Stimulated activated CD4-positive, alpha-beta T cell treated with anti-CD3 and anti-CD28 coated beads, Interleukin-2, amount 100 ng/mL, for 48 hours (primary cell): ENCODE measurements around the gene GGCT.

Source experiments
- DNase-seq, 2 donors: peaks; one replicate each; pipeline ENCODE4 v3.0.0-alpha.2; 2020

The GGCT gene

DNA sequence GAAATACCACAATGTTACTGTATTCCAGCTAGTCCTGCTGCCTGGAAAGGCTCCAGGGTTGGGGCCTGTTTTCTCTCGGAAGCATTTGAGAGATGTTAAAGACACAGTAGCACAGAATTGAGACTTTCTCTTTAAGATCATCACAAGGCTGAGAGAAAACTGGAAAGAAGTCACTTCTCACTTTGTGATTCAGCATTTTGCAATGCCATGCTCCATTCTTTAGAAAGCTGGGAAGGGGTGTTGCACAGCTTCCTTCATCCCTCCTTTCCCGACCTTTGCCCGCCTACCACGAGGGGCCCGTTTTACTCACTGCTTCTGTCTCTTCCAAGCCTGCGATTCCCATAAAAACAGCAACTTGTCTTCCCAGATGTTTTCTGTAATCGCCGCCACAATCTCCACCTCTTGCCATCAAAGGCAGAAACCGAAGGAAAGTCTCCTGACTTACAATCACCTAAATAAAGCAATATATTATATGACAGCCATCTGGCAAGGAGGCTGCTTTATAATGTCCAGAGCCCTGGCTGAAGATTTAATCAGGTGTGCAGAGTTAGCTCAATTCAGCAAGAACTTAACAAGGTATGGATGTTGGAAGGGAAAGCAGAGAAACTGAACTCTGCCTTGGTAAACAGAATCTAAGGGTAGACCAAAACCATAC, 44.9 kb downstream of the GGCT start:
- no peak for DNase-seq

DNA sequence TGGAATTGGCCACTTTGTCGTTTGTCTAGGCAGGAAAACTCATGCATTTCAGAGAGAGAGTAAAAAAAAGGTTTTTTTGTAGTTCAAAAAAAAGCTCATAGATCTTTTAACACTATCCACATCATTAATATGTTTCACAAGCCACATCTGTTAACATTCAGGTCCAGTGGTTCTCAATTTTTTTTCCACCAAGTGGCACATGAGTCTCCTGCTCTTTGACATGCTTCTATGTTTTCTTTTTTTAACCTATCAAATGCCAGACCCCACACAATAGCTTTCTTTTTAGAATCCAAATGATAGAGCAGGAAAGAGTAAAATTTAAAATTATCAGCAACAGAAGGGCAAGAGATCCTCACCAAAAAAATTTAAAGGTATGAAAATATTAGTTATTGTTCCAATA, 46.3 kb downstream of the GGCT start:
- DNase-seq = no peak

DNA sequence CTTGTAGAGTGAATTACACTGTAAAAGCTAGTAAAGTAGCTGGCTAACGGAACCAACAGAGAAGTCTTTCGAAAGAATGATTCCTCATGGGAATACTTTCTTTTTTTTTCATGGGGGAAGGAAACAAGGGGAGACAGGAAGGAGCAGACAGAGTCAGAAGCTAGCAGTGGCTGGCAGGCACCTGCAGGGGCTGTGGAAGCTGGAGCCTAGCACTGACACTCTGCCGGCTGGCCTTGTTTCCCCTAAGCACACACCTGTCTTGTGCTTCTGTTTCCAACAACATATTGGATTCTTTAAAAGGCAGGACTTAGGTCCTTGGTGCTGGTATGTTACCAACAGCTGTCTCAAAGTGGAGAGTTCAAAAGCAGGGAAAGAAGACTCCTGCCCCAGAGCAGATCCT, 50.7 kb downstream of the GGCT start:
- DNase-seq = no peak

DNA sequence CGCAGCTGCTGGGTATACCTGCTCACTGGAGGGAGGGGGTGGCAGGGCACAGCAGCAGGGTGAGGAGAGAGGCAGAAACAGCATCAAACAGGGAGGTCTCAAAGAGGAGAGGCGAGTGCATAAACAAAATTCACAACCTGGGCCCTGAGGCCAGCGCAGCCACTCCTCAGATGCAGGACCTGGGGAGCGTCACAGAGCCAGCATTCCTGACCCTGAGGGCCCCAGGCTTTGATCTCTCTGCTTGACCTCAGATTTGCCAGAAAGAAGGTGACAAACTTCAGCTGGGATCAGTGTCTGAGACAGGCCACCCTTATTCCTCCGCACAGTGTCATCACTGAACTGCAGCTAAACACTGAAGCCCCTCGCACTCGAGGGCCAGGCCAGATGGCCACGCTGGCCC, 51.6 kb downstream of the GGCT start:
- no peak for DNase-seq

DNA sequence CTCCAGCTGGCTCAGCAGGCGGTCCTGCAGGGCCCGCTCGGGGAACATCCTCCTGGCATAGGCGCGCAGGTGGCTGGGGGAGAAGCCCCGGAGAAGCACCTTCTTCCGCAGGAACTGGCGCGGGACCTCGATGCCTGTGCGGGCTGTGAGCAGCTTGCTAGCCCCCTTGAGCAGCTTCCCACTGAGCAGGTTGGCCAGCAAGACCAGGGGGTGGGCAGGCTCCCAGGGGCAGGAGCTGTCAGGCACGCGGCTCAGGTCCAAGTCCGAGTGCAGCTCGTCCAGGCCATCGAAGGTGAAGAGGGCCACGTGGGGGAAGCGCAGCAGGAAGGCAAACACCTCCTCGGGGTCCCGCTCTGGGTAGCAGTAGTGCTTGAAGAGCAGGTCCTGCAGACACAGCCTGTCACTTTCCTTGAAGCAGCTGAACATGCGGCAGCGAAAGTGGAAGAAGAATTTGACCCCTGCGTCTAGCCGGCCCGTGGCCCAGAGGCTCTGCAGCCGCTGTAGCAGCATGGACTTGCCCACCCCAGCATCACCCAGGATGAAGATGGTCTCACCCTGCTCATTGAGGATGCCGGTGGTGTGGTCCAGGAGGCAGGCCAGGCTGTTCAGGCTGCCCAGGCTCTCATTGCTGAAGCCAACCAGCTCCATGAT, 52.2 kb downstream of the GGCT start:
- no peak for DNase-seq

DNA sequence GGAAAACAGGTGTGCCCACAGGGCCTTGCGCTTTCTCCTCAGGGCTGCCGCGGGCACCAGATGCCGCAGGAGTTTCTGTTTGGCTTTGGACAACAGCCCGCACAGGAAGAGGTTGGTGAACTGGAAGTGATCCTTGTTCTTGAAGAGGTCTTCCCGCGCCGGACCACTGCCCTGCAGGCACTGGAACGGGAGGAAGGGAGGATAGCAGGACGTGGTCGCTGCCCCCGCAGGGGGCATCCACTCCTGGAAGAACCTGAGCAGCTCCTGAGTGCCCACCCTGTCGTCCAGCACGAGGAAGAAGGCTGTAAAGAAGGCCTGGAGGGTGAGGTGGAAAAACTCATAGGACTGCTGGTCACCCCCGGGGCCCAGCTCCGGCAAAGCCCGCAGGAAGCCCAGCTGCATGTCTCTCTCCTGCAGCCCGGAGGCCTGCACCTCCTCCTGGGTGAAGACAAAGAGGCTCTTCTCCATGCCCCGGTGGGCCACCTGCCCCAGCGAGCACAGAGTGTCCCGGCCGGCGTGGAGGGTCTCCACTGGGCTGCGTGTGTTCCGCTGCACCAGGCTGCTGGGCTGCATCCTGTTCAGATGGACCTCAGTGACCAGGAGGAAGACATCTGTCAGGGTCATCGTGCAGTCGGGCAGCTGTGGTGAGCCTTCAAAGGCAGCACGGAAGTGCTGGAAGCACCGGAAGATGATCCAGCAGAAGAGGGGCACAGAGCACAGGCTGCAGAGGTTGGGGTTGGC, 52.9 kb downstream of the GGCT start:
- no peak for DNase-seq

DNA sequence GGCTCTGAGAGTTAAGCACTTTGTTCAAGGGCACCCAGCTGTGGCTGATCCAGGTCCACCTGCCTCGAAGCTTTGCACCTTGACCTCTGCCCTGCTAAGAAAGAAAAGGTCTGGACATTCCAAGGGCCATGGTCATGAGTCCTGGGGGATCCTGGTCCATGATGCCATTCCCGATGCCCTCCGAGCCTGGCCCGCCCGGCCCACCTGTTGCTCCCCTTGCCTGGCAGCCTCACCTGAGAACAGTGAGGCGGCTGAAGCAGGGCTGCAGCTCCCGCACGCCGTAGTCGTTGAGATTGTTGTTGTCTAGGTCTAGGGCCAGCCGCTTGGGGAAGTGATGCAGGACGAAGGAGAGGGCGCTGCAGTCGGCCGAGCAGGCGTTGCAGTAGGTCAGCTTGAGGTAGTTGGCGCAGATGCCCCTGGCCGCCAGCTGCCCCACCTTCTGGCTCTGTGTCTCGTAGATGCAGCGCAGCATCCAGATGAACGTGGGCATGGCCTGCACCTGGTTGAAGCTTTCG, 53.6 kb downstream of the GGCT start:
- DNase-seq = no peak

DNA sequence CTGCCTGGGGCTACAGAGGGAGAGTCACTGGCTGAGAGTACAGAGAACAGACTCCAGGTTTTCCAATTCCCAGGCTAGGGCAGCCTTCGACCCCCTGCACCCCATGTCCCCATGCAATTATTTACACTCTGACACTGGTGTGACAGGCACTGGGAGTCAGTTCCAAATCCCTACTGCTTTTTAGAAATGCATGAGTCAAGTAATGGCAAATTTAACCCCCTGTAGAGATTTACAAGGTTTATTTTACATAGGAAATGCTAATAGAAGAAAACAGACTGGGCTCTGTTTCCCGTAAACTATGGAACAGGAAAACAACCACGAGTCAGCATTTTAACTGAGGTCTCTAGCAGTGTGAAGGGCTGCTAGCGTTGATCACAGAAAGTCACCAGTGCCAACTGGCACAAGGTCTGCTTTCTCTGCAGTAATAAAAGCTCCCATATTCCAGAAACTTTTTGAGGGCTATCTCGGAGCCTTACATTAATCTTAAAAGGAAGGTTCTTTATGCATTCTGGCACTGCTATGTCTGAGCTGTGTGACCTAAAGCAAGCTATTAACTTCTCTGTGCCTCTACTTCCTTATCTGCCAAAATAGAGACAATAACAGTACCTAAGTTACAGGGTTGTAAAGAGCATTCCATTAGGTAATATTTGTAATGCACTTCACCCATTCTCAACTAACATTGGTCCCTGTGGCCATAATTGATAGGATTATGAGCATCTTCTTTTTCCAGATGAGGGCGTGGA, 54.2 kb downstream of the GGCT start:
- DNase-seq = no peak

DNA sequence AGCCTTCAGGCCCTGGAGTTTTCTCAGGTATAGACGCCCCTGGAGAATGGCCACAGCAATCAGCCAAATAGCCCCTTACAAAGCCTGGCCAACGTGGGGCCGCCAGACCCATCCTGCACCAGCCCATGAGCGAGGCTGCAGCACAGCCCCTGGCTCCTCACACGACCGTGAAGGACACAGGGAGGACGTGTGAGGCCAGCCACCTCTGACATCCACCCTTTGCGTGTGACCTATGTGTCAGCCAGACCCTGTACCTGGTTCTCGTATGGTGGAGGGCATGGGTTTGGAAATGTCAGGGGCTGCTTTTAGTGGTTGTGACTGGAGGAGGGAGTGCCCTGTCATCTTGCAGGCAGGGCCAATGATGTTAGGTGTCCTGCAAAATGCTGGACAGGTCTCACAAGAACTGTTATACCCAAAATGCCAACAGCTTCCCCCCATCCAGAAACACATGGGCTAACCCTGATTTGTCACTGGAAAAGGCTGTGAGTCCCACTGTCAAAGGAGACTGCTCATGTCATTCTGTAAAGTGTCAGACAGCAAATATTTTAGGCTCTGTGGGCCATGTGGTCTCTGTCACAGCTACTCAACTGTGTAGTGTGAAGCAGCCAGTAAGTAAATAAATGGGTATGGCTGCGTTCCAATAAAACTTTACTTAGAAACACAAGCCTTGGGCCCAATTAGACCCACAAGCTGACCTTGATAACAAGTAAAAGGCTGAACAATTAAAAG, 56.0 kb downstream of the GGCT start:
- no peak for DNase-seq

DNA sequence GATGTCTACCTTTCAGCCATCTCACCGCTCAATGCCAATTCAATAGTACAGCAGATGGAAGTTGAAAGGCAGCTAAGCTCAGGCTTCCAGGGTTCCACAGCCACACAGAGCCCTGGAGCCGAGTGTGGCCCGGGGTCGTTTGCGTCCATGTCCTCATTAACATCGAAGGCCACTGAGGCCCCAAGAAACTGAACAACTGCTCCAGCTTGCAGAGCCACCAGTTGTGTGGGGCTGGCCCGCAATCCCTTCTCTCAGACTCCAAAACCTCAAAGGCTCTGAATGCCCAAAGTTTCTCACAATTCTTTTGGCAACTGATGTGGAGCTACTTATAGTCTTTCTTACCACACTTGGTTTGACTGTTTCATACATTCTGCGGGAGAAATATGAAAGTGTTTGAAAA, 57.2 kb downstream of the GGCT start:
- DNase-seq = no peak
